CD8-positive, alpha-beta memory T cell (primary cell): ENCODE data around the gene ZNF823. TPM values are rescaled to one million over a fixed set of nuclear protein-coding genes. Genes with fewer than 3 reads are reported as not detected.
"Not testable (repeated sequence)": the region's sequence is repeated elsewhere in the genome, so short reads cannot be mapped to it uniquely, and the experiment has no call there.

Source experiments
- CTCF ChIA-PET: fragments of 350-600 bp; sonication (Branson Sonifier 250); formaldehyde crosslinking; loops from one replicate; lab custom pipeline; 2021; ENCODE audit warnings: antibody characterized with exemption; lab: Charles Lee
- POLR2A ChIA-PET: fragments of 350-600 bp; sonication (Branson Sonifier 250); formaldehyde crosslinking; loops from one replicate; lab custom pipeline; 2021; ENCODE audit warnings: antibody characterized with exemption; lab: Charles Lee
- DNase-seq, 5 donors: peaks; one replicate each; pipeline versions ENCODE4 v3.0.0 to v3.0.0-alpha.2; 2020 to 2022; ENCODE audit warnings: mixed read lengths in 1 of 5
- H3K27ac ChIP-seq: one replicate; pipeline ENCODE4 v1.7.0; 2013; ENCODE audit warnings: low read depth, mild to moderate bottlenecking, low read length, moderate library complexity
- H3K27me3 ChIP-seq: 2 replicates; pipeline ENCODE4 v1.7.0; 2013; ENCODE audit warnings: low read length, mild to moderate bottlenecking; ENCODE audit not compliant: insufficient read depth, poor library complexity, severe bottlenecking
- H3K36me3 ChIP-seq: 2 replicates; pipeline ENCODE4 v1.7.0; 2013; ENCODE audit warnings: mild to moderate bottlenecking, low read length, moderate library complexity; ENCODE audit not compliant: insufficient read depth
- H3K4me1 ChIP-seq: 2 replicates; pipeline ENCODE4 v1.7.0; 2013; ENCODE audit warnings: mild to moderate bottlenecking, low read length, moderate library complexity; ENCODE audit not compliant: insufficient read depth
- H3K4me3 ChIP-seq: 2 replicates; pipeline ENCODE4 v1.7.0; 2013; ENCODE audit warnings: mild to moderate bottlenecking, low read length
- H3K9me3 ChIP-seq: 2 replicates; pipeline ENCODE4 v1.7.0; 2013; ENCODE audit warnings: mild to moderate bottlenecking, low read length
- H3K27ac Mint-ChIP-seq, 8 donors: one replicate each; pipeline ENCODE4 v1.8.0; 2020 to 2021; ENCODE audit warnings: mixed read lengths in 8 of 8, mild to moderate bottlenecking in 6 of 8, inconsistent platforms in 3 of 8, moderate library complexity in 3 of 8
- H3K27me3 Mint-ChIP-seq, 2 donors: one replicate each; pipeline ENCODE4 v1.8.0; 2020 to 2021; ENCODE audit warnings: mixed read lengths in 2 of 2, mild to moderate bottlenecking in 1 of 2, moderate library complexity in 1 of 2
- H3K36me3 Mint-ChIP-seq, 3 donors: one replicate each; pipeline ENCODE4 v1.8.0; 2020 to 2021; ENCODE audit warnings: mixed read lengths in 3 of 3, inconsistent platforms in 1 of 3, mild to moderate bottlenecking in 1 of 3
- H3K4me1 Mint-ChIP-seq, 3 donors: one replicate each; pipeline ENCODE4 v1.8.0; 2020 to 2021; ENCODE audit warnings: mixed read lengths in 3 of 3, inconsistent platforms in 1 of 3, mild to moderate bottlenecking in 1 of 3
- H3K4me3 Mint-ChIP-seq, 7 donors: one replicate each; pipeline ENCODE4 v1.8.0; 2020 to 2021; ENCODE audit warnings: mixed read lengths in 7 of 7, mild to moderate bottlenecking in 6 of 7, moderate library complexity in 4 of 7, inconsistent platforms in 2 of 7
- H3K9me3 Mint-ChIP-seq, 5 donors: one replicate each; pipeline ENCODE4 v1.8.0; 2020 to 2022; ENCODE audit warnings: mixed read lengths in 5 of 5, mild to moderate bottlenecking in 3 of 5, moderate library complexity in 2 of 5, inconsistent platforms in 1 of 5
- polyA plus RNA-seq: library from polyadenylated mRNA; unstranded; fragments of 300-500 nt; fragmentation: Illumina TruSeq; gene quantifications from one replicate; pipeline ENCODE4 v1.2.3, GENCODE V29; 2021
- total RNA-seq, 2 experiments: library from RNA; stranded (reverse); gene quantifications; one replicate each; pipeline ENCODE4 v1.2.3, GENCODE V29; 2021

ZNF823 gene
- total RNA-seq (1 to 10 TPM; 4.4 to 4.6 TPM), polyA plus RNA-seq (3.6 TPM)

GRCh38 chr19:11738746-11739620 lies at the start of gene ZNF823:
Gene ZNF823, minus strand, starts transcription at chr19:11738946. Its CDS starts 127 bp downstream, at chr19:11738819.
- Histone ChIP-seq H3K27me3 (no peaks in the 10 kb centered on the region), H3K36me3 (no peaks in the 10 kb centered on the region), H3K27ac (peak within 1 kb of the TSS; percentile 60), H3K4me1 (peaks cover 10% of the 10 kb centered on the region), H3K9me3 (no peaks in the 10 kb centered on the region), H3K4me3 (peak within 1 kb of the TSS; percentile 58)
- H3K27ac Mint-ChIP-seq = peak within 1 kb of the TSS; percentile 5 to 95 (median 88)
- no peaks in the 10 kb centered on the region for H3K9me3 Mint-ChIP-seq
- POLR2A ChIA-PET = interaction anchor here (0.5 to 1.0 kb wide), 2 partner anchors 28 to 421 kb away, joined by 3 read pairs; partner anchors contain the start of gene ZNF441
- peak within 1 kb of the TSS; percentile 94 to 99 (median 97) for H3K4me3 Mint-ChIP-seq
- CTCF ChIA-PET = interaction anchor here (0.6 kb wide), 1 partner anchor 421 kb away, joined by 3 read pairs; no protein-coding TSS in a partner anchor
- H3K27me3 Mint-ChIP-seq = peaks cover 0 to 2% of the 10 kb centered on the region in 2 donors
- H3K4me1 Mint-ChIP-seq = peaks cover 18 to 28% (median 21%) of the 10 kb centered on the region in 3 donors
- peaks cover 2 to 15% (median 4%) of the 10 kb centered on the region in 3 donors for H3K36me3 Mint-ChIP-seq
- peak; percentile 91 to 96 (median 92) for DNase-seq

- H3K4me3 ChIP-seq = no peak overlapping the region
- H3K27ac Mint-ChIP-seq = no peak overlapping the region
- no peaks in the 10 kb centered on the region for H3K4me1 ChIP-seq
- peaks cover 32 to 85% (median 79%) of the 10 kb centered on the region in 5 donors for H3K9me3 Mint-ChIP-seq
- H3K27ac ChIP-seq = no peak overlapping the region
- no peaks in the 10 kb centered on the region for H3K27me3 ChIP-seq
- no peaks in the 10 kb centered on the region for H3K27me3 Mint-ChIP-seq
- no peak overlapping the region for H3K4me3 Mint-ChIP-seq
- H3K36me3 Mint-ChIP-seq = peaks cover 3 to 44% (median 10%) of the 10 kb centered on the region in 3 donors
- H3K4me1 Mint-ChIP-seq = no peaks in the 10 kb centered on the region
- no peaks in the 10 kb centered on the region for H3K36me3 ChIP-seq
- CTCF ChIA-PET = no interaction called here
- peaks cover 39% of the 10 kb centered on the region for H3K9me3 ChIP-seq
- POLR2A ChIA-PET = no interaction called here
- DNase-seq = no peak
Measured at GRCh38 chr19:11787536-11787935, 48.8 kb upstream of the ZNF823 start.

GRCh38 chr19:11784356-11784755 lies 45.6 kb upstream of the ZNF823 start:
- Histone ChIP-seq H3K9me3 (peaks cover 61% of the 10 kb centered on the region), H3K27me3 (no peaks in the 10 kb centered on the region), H3K4me3 (no peak overlapping the region), H3K36me3 (peaks cover 21% of the 10 kb centered on the region), H3K4me1 (no peaks in the 10 kb centered on the region), H3K27ac (no peak overlapping the region)
- ChIA-PET POLR2A (no interaction called here), CTCF (interaction anchor here (1.0 kb wide), 1 partner anchor 14 kb away, joined by 3 read pairs; the partner anchor contains the start of gene ZNF491)
- Mint-ChIP-seq H3K4me1 (no peaks in the 10 kb centered on the region), H3K27ac (no peak overlapping the region), H3K36me3 (peaks cover 17 to 51% (median 35%) of the 10 kb centered on the region in 3 donors), H3K9me3 (peaks cover 29 to 94% (median 84%) of the 10 kb centered on the region in 5 donors), H3K27me3 (no peaks in the 10 kb centered on the region), H3K4me3 (no peak overlapping the region)
- DNase-seq = no peak

- ChIA-PET POLR2A (no interaction called here), CTCF (interaction anchor here (1.0 kb wide), 1 partner anchor 14 kb away, joined by 3 read pairs; the partner anchor contains the start of gene ZNF491)
- no peak overlapping the region for H3K4me3 ChIP-seq
- no peak for DNase-seq
- peaks cover 24% of the 10 kb centered on the region for H3K36me3 ChIP-seq
- H3K27ac ChIP-seq = no peak overlapping the region
- H3K27ac Mint-ChIP-seq = no peak overlapping the region
- H3K9me3 ChIP-seq = peaks cover 56% of the 10 kb centered on the region
- no peaks in the 10 kb centered on the region for H3K27me3 Mint-ChIP-seq
- H3K4me1 ChIP-seq = no peaks in the 10 kb centered on the region
- no peak overlapping the region for H3K4me3 Mint-ChIP-seq
- peaks cover 23 to 94% (median 84%) of the 10 kb centered on the region in 5 donors for H3K9me3 Mint-ChIP-seq
- H3K36me3 Mint-ChIP-seq = peaks cover 21 to 51% (median 40%) of the 10 kb centered on the region in 3 donors
- no peaks in the 10 kb centered on the region for H3K27me3 ChIP-seq
- H3K4me1 Mint-ChIP-seq = no peaks in the 10 kb centered on the region
Measured at GRCh38 chr19:11783767-11784166, 45.0 kb upstream of the ZNF823 start.

- Histone ChIP-seq H3K36me3 (peaks cover 41% of the 10 kb centered on the region), H3K4me1 (no peaks in the 10 kb centered on the region), H3K9me3 (peaks cover 58% of the 10 kb centered on the region), H3K4me3 (peak overlapping the region; percentile 5), H3K27ac (no peak overlapping the region), H3K27me3 (no peaks in the 10 kb centered on the region)
- H3K9me3 Mint-ChIP-seq = peaks cover 24 to 92% (median 80%) of the 10 kb centered on the region in 5 donors
- ChIA-PET CTCF (interaction anchor here (1.4 kb wide), 1 partner anchor 16 kb away, joined by 4 read pairs; the partner anchor contains the start of gene ZNF491), POLR2A (no interaction called here)
- no peaks in the 10 kb centered on the region for H3K4me1 Mint-ChIP-seq
- no peak overlapping the region for H3K4me3 Mint-ChIP-seq
- peaks cover 31 to 74% (median 61%) of the 10 kb centered on the region in 3 donors for H3K36me3 Mint-ChIP-seq
- DNase-seq = no peak
- H3K27me3 Mint-ChIP-seq = no peaks in the 10 kb centered on the region
- no peak overlapping the region for H3K27ac Mint-ChIP-seq
Measured at GRCh38 chr19:11781295-11782057, 42.7 kb upstream of the ZNF823 start.

- Mint-ChIP-seq H3K27ac (no peak overlapping the region), H3K27me3 (no peaks in the 10 kb centered on the region), H3K4me3 (no peak overlapping the region), H3K9me3 (peaks cover 30 to 93% (median 79%) of the 10 kb centered on the region in 5 donors), H3K36me3 (peaks cover 37 to 79% (median 69%) of the 10 kb centered on the region in 3 donors), H3K4me1 (no peaks in the 10 kb centered on the region)
- POLR2A ChIA-PET = no interaction called here
- Histone ChIP-seq H3K9me3 (peaks cover 57% of the 10 kb centered on the region), H3K27me3 (no peaks in the 10 kb centered on the region), H3K4me3 (peak overlapping the region; percentile 5), H3K27ac (no peak overlapping the region), H3K4me1 (no peaks in the 10 kb centered on the region), H3K36me3 (peaks cover 41% of the 10 kb centered on the region)
- CTCF ChIA-PET = no interaction called here
- DNase-seq = no peak
Measured at GRCh38 chr19:11780431-11781020, 41.8 kb upstream of the ZNF823 start.

GRCh38 chr19:11776669-11777068 lies 37.9 kb upstream of the ZNF823 start:
- H3K27me3 Mint-ChIP-seq, POLR2A ChIA-PET, H3K27me3 ChIP-seq, H3K4me3 ChIP-seq, CTCF ChIA-PET, H3K27ac ChIP-seq, H3K4me1 ChIP-seq, DNase-seq, H3K4me3 Mint-ChIP-seq, H3K27ac Mint-ChIP-seq: not testable (repeated sequence)
- peaks cover 34% of the 10 kb centered on the region for H3K9me3 ChIP-seq
- Mint-ChIP-seq H3K4me1 (peaks cover 6 to 14% (median 9%) of the 10 kb centered on the region in 3 donors), H3K36me3 (peaks cover 48 to 90% (median 80%) of the 10 kb centered on the region in 3 donors), H3K9me3 (peaks cover 41 to 94% (median 82%) of the 10 kb centered on the region in 5 donors)
- H3K36me3 ChIP-seq = peaks cover 39% of the 10 kb centered on the region
